DMS153 (cell line): ENCODE results near the gene F13A1.

Experiments
- DNase-seq: peaks from one replicate; lab custom pipeline; 2025; lab: John Stamatoyannopoulos, UW

F13A1 gene

GRCh38 chr6:6243846-6244245 is 76.6 kb downstream of the F13A1 start:
- DNase-seq, result no peak

DNA sequence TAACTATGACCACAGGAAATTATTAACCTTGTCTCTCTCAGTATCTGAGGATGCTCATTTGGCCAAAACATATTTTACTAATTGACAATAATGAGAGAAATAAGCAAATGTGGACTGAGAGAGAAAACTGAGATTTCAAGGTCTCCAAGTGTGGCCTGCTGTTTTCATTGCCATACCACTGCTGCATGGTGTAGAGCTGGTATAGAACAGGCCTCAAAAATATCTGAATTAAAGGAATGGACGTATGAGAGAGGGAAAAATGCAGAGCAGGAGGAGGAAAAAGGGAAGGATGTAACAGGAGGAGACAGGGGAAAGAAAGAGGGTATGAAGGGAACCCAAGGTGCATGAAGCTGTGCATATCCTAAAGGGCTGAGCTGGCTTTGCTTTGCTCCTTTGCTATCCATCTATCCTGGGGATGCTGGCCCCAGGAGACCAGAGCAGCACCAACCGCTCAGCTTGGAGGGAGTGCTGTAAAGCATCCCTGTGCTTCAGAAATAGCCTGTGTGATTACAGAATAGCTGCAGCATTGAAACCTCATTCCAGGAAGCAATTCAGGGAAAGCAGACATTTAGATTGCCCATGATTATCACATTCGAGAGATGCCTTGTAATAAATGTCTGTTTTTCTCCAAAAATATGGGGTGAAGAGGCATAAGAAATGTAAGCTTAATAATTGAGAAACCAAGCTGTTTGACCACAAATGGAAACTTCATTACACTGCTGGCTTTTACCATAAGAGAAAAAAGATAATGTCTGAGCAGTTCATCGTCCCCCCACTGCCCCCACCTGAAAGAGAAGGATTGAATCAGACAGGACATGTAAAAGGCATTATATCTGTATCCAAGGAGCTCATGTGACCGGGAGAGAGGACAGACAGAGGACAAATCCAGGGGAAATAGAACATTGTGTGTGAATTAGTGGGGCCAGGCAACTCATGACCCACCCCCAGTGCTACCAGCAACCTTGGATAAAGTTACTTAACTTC is 80.6 kb downstream of the F13A1 start:
- no peak for DNase-seq

GRCh38 chr6:6236730-6237469 is 83.6 kb downstream of the F13A1 start:
- no peak for DNase-seq

- no peak for DNase-seq
Observed at GRCh38 chr6:6235786-6236185, 84.7 kb downstream of the F13A1 start.

- DNase-seq, result no peak
Observed at GRCh38 chr6:6234963-6235362, 85.5 kb downstream of the F13A1 start.

DNA sequence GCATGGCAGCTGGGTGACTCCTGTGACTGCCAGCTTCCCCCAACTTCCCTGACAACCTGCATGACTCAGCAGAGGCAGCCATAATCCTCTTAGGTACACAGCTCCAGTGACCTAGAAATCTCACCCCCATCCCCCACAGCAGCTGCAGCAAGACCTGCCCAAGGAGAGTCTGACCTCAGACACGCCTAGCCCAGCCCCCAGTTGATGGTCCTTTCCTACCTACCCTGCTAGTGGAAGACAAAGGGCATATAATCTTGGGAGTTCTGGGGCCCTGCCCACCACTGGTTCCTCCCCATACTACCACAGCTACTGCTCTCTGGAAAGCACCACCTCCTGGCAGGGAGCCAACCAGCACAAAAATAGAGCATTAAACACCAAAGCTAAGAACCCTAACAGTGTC is 90.2 kb downstream of the F13A1 start:
- DNase-seq, result no peak

GRCh38 chr6:6227896-6228295 is 92.6 kb downstream of the F13A1 start:
- no peak for DNase-seq

- DNase-seq, result no peak
Observed at GRCh38 chr6:6225885-6226529, 94.5 kb downstream of the F13A1 start.

- DNase-seq, result no peak
Observed at GRCh38 chr6:6224933-6225486, 95.5 kb downstream of the F13A1 start.

DNA sequence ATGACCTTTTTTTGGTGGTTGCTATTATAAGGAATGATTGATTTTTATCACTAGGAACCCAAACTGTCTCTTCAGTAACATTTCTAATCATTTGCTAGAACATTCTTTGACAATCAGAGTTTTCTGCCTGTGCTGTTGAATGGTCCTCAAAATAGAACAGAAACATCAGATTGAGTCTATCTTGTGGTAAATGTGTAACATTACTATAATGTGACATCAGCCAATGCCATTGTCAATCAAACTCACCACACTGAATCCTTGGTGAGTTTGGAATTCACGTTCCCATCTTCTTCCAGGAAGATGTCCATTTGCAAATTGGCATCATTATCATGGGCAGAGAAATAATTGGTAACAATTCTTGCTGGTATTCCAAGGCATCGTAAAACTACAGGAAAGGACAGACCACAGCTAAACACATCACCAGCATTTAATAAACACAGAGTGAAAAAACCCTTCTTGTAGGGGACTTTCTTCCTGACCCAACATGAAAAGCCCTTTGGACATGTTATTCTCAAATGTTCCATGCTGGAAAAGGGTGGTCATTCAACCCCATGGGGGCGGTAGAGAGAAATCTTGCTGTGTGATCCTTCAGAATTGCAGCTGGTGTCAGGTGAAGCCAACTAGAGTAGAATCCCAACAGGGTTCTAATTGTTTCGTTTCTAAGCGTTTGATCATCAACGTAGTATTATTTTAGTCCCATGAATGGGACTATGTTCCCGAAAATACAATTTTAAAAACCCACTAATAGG is 98.5 kb downstream of the F13A1 start:
- no peak for DNase-seq

- DNase-seq, result no peak
Observed at GRCh38 chr6:6220718-6221117, 99.7 kb downstream of the F13A1 start.

DNA sequence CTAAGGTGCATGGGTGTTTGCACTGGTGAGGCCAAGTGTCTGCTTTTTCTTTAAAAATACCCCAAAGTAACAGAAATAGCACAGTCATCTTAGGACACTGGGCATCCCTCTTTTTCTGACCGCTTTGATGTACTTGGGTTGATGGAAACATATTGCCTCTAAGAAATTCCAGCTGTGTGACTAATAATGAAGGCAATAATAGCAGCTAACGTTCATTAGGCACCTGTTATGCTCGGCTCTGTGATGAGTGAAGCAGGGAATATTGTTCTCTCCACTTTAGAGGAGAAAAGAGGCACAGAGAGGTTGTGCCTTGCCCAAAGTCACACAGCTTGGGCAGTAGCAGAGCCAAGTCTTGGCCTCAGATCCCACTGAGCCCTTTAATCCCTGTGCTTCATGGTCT is 100.7 kb downstream of the F13A1 start:
- no peak for DNase-seq

DNA sequence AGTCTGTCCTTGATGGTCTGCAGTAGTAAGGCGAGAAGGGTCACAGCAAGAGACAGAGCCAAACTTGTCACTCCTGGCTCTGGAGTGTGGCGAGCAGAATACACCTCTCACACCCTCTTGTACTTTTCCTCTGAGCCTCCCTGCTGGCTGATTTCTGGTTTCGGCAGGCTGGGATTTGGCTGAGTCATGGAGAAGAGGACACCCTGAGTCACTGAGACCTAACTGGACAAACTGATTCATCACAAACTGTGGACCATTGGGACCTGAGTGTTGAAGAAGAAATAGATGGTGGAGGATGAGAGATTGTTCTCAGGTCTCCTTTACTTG is 101.7 kb downstream of the F13A1 start:
- DNase-seq, result no peak

- DNase-seq, result no peak
Observed at GRCh38 chr6:6217855-6218758, 102.4 kb downstream of the F13A1 start.

DNA sequence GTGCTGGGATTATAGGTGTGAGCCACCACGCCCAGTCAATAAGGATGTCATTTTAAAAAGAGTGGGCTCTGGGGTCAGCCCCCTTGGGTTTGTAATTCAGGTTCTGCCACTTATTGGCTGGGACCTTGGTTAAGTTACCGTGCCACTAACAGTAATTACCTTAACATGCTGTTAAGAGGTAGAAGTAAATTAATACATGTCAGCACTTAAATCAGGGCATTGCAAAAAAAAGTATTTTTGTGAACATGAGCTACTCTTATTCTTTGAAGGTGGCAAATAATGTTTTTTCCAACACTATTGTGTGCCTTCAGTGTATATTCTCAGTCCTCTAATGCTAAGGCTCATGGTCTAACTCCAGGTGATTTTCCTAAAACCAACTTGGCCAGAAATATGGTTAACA is 109.5 kb downstream of the F13A1 start:
- no peak for DNase-seq

DNA sequence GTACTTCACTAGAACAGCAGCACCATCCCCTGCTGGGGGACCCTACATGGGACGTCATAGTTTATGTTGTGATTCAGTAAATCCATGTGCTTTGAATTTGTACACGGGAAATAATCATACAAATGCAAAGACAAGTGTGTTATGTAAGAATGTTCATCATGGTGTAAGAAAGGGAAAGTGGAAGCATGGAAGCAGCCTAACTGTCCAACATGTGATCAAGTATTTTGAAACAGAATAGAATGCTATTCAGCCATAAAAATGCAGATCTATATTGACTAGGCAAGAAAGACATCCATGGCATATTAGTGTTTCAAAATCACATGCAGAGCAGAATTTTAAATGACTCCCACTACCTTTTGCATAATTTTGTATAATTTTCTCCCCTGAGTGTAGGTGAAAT is 117.6 kb downstream of the F13A1 start:
- DNase-seq, result no peak

DNA sequence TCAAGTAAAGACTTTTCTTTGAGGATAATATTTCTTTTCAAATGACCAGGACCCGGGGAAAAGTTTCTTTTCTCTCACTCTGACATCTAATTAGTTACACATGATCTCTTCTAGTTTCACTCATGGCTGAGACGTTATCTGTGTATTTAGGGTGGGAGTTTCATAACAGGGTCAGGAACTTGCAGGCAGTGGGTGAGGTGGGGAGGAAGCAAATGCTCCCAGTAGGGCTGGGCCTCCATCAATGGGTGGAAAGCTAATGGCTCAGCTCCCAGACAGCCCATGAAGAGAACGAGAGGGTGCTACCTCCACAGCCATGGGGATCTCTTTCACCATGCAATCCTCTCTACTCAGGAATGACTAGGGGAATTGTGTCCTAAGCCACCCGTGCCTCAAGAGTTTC is 119.3 kb downstream of the F13A1 start:
- no peak for DNase-seq

GRCh38 chr6:6199678-6200077 is 120.8 kb downstream of the F13A1 start:
- DNase-seq, result no peak

GRCh38 chr6:6196762-6197161 is 123.7 kb downstream of the F13A1 start:
- DNase-seq, result no peak

DNA sequence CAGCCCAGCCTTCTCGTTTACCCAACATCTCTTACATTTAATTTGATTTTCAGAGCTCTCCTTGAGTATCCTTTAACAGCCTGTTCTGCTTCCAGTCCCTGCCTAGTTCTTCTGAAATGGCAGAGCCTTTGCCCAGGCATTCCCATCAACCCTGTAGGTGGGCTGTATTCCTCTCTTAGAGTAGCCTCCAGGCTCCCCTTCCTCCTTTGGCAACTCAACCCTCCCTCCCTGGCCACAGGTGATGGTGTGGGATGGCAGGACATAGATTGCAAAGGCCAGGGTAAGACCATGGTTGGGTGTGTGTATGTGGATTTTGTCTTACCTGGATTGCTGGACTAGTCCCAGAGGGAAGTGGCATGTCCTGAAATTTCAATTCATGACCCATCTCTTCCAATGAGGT is 125.4 kb downstream of the F13A1 start:
- no peak for DNase-seq
